Measurements from ENCODE around the gene FBXO22. TPM values are rescaled to one million over a fixed set of nuclear protein-coding genes. Genes with fewer than 3 reads are reported as not detected.

The FBXO22 gene
- total RNA-seq, 1 donor from 2014 or later = 40.6 TPM

DNA sequence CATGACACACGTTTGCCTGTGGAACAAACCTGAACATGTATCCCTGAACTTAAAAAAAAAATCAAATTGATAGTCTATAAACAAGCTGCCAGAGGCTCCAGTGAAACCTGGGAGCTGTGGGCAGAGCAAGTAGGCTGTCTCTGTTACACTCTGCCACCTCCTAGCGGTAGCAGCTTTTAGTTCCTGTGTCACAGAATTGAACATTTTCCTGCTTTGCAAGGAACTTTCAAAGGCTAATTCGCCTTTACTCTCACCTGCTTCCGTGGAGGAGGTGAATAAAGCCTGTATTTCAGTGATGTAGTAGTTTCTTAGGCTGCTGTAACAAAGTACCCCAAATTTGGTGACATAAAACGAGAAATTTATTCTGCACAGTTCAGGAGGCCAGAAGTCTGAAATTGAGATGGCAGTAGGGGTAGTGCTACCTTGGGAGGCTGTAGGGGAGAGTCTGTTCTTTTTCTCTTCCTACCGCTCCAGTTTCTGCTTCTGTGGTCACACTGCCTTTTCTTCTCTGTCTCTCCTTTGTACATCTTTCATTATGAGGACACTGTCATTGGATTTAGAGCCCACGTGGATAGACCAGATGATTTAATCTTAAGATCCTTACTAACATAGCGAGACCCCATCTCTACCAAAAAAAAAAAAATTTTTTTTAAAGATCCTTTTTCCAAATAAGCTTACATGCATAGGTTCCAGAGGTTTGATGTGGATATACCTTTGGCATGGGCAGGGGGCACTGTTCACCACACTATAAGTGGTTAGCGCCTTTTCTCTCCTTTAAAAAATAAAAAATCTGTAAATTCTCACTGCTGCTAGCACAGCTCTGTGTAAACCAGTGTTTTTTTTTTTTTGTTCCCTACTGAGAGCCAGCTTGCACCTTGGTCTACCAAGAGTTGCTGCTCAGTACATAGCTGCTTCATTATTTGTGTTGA, 25.3 kb downstream of the FBXO22 start:
- H3K27ac Mint-ChIP-seq = no peak overlapping the region
- peaks cover 23% of the 10 kb centered on the region for H3K36me3 Mint-ChIP-seq
- TF ChIP-seq, protein P1, sequence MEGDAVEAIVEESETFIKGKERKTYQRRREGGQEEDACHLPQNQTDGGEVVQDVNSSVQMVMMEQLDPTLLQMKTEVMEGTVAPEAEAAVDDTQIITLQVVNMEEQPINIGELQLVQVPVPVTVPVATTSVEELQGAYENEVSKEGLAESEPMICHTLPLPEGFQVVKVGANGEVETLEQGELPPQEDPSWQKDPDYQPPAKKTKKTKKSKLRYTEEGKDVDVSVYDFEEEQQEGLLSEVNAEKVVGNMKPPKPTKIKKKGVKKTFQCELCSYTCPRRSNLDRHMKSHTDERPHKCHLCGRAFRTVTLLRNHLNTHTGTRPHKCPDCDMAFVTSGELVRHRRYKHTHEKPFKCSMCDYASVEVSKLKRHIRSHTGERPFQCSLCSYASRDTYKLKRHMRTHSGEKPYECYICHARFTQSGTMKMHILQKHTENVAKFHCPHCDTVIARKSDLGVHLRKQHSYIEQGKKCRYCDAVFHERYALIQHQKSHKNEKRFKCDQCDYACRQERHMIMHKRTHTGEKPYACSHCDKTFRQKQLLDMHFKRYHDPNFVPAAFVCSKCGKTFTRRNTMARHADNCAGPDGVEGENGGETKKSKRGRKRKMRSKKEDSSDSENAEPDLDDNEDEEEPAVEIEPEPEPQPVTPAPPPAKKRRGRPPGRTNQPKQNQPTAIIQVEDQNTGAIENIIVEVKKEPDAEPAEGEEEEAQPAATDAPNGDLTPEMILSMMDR (IDR thresholded peaks at IDR 0.05; ENCODE audit: unreplicated experiment) = no peak
- no peaks in the 10 kb centered on the region for H3K27me3 Mint-ChIP-seq (ENCODE audit: low read depth)
- H3K4me3 Mint-ChIP-seq = no peak overlapping the region
- H3K4me1 Mint-ChIP-seq = peaks cover 9% of the 10 kb centered on the region
- no peaks in the 10 kb centered on the region for H3K9me3 Mint-ChIP-seq
- no peak for DNase-seq (ENCODE audit: low spot score in 2 of 2, unreplicated experiment in 2 of 2)

GRCh38 chr15:75929799-75930565, 26.3 kb downstream of the FBXO22 start:
- no peak overlapping the region for H3K4me3 Mint-ChIP-seq
- DNase-seq (ENCODE audit: low spot score in 2 of 2, unreplicated experiment in 2 of 2) = no peak
- H3K27me3 Mint-ChIP-seq (ENCODE audit: low read depth) = no peaks in the 10 kb centered on the region
- no peak overlapping the region for H3K27ac Mint-ChIP-seq
- TF ChIP-seq, protein P1 (IDR thresholded peaks at IDR 0.05; ENCODE audit: unreplicated experiment) = no peak
- peaks cover 20% of the 10 kb centered on the region for H3K36me3 Mint-ChIP-seq
- H3K9me3 Mint-ChIP-seq = no peaks in the 10 kb centered on the region
- peaks cover 9% of the 10 kb centered on the region for H3K4me1 Mint-ChIP-seq

GRCh38 chr15:75930866-75931265, 27.2 kb downstream of the FBXO22 start:
- H3K4me3 Mint-ChIP-seq = no peak overlapping the region
- DNase-seq (ENCODE audit: low spot score in 2 of 2, unreplicated experiment in 2 of 2) = no peak
- no peak overlapping the region for H3K27ac Mint-ChIP-seq
- H3K36me3 Mint-ChIP-seq = peaks cover 16% of the 10 kb centered on the region
- peaks cover 9% of the 10 kb centered on the region for H3K4me1 Mint-ChIP-seq
- H3K9me3 Mint-ChIP-seq = no peaks in the 10 kb centered on the region
- TF ChIP-seq, protein P1 (IDR thresholded peaks at IDR 0.05; ENCODE audit: unreplicated experiment) = no peak
- H3K27me3 Mint-ChIP-seq (ENCODE audit: low read depth) = no peaks in the 10 kb centered on the region

DNA sequence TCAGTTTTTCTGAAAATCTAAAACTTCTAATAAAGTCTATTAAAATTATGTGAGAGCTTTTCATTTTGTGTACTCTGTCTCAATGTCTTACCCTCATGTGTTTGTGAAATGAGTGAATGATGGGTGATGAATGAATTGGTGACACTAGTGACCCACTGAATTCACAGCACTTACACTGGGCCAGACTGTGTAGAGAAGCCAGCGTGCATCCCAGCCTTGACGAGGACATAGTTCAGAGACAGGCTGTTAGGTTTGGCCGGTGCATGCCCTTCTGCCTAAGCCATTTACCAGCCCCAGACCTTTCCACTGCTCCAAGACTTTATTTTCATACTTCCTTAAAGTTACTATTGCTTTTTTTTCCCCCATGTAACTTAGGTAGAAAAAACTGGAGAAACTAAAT, 38.8 kb downstream of the FBXO22 start:
- DNase-seq (ENCODE audit: low spot score in 2 of 2, unreplicated experiment in 2 of 2) = no peak
- H3K4me1 Mint-ChIP-seq = peaks cover 3% of the 10 kb centered on the region
- H3K9me3 Mint-ChIP-seq = peaks cover 34% of the 10 kb centered on the region
- H3K4me3 Mint-ChIP-seq = no peak overlapping the region
- TF ChIP-seq, protein P1 (IDR thresholded peaks at IDR 0.05; ENCODE audit: unreplicated experiment) = no peak
- H3K36me3 Mint-ChIP-seq = peaks cover 38% of the 10 kb centered on the region
- peaks cover 4% of the 10 kb centered on the region for H3K27me3 Mint-ChIP-seq (ENCODE audit: low read depth)
- H3K27ac Mint-ChIP-seq = no peak overlapping the region

DNA sequence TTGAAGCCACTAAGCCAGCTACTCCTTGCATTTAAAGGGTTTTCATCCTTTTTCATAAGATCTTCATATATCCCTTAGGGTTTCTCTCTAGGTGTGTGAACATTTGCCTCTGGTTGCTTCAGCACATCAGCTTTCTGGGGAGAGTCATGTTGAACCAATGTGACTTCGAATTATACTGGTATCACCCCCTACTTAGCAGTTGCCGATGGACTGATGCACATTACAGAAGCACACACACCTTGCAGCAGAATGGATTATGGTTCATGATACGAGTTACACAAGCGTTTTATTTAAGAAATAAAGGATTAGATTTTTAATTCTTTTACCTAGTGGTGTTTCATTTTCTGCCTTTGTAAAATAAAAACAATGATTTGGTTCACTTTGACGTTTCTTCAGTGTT, 39.6 kb downstream of the FBXO22 start:
- Mint-ChIP-seq H3K27me3 (ENCODE audit: low read depth) (peaks cover 4% of the 10 kb centered on the region), H3K4me3 (no peak overlapping the region), H3K4me1 (peaks cover 3% of the 10 kb centered on the region), H3K36me3 (peaks cover 30% of the 10 kb centered on the region), H3K9me3 (peaks cover 26% of the 10 kb centered on the region), H3K27ac (no peak overlapping the region)
- TF ChIP-seq, protein P1 (IDR thresholded peaks at IDR 0.05; ENCODE audit: unreplicated experiment) = no peak
- no peak for DNase-seq (ENCODE audit: low spot score in 2 of 2, unreplicated experiment in 2 of 2)
